Kidney (tissue), 14 donors: ENCODE results near the gene ZNF546. TPM values are rescaled to one million over a fixed set of nuclear protein-coding genes. Genes with fewer than 3 reads are reported as not detected.

Experiments used
- DNase-seq, 5 donors: peaks; one replicate each; pipeline ENCODE4 v3.0.0-alpha.2; 2013 to 2020
- FAIRE-seq: peaks from 2 replicates; lab custom pipeline; 2012; peaks lifted over from hg19 to GRCh38; lab: Jason Lieb, UNC
- H3K27ac ChIP-seq, 2 donors: one replicate each; pipeline ENCODE4 v1.7.0; 2013; ENCODE audit warnings: low read depth in 2 of 2, low read length in 2 of 2, inconsistent platforms in 1 of 2
- H3K27me3 ChIP-seq: one replicate; pipeline ENCODE4 v1.7.1; 2013; ENCODE audit warnings: low read length, inconsistent platforms; ENCODE audit not compliant: control insufficient read depth, insufficient read depth
- H3K36me3 ChIP-seq, 3 donors: one replicate each; pipeline versions ENCODE4 v1.7.0 to v1.7.1; 2013; ENCODE audit warnings: low read length in 3 of 3, control low read depth in 1 of 3, inconsistent platforms in 1 of 3; ENCODE audit not compliant: insufficient read depth in 3 of 3, control insufficient read depth in 2 of 3
- H3K4me1 ChIP-seq, 3 donors: one replicate each; pipeline versions ENCODE4 v1.7.0 to v1.7.1; 2013; ENCODE audit warnings: low read length in 3 of 3, inconsistent platforms in 1 of 3, low read depth in 1 of 3; ENCODE audit not compliant: control insufficient read depth in 2 of 3, insufficient read depth in 2 of 3
- H3K4me3 ChIP-seq, 3 donors: one replicate each; pipeline versions ENCODE4 v1.7.0 to v1.8.1; 2013; ENCODE audit warnings: low read length in 3 of 3, control low read depth in 1 of 3, inconsistent platforms in 1 of 3
- H3K9ac ChIP-seq, 3 donors: one replicate each; pipeline versions ENCODE4 v1.7.0 to v1.7.1; 2013; ENCODE audit warnings: low read length in 3 of 3, control low read depth in 1 of 3, inconsistent platforms in 1 of 3
- H3K9me3 ChIP-seq, 3 donors: one replicate each; pipeline versions ENCODE4 v1.7.0 to v1.7.1; 2013; ENCODE audit warnings: low read length in 3 of 3, control low read depth in 1 of 3, inconsistent platforms in 1 of 3; ENCODE audit not compliant: control insufficient read depth in 2 of 3, insufficient read depth in 1 of 3
- CTCF ChIP-seq: IDR thresholded peaks from 3 replicates; pipeline ENCODE4 v1.5.1; 2012; ENCODE audit warnings: mild to moderate bottlenecking, moderate library complexity, borderline replicate concordance; ENCODE audit not compliant: insufficient read depth; ENCODE audit errors: extremely low read depth
- intact Hi-C: fragments of 100-400 bp; cut with DNase I; formaldehyde crosslinking; loops from one replicate; pipeline ENCODE4 v1.11.1; 2022
- polyA plus RNA-seq: library from polyadenylated mRNA; stranded (reverse); fragments of 350-450 nt; fragmentation: Illumina TruSeq; extraction: RNeasy Lipid Tissue Mini Kit (QIAGEN cat#74804); gene quantifications from one replicate; pipeline ENCODE4 v1.2.3, GENCODE V29; 2014; ENCODE audit warnings: low read depth, low replicate concordance; ENCODE audit not compliant: insufficient read depth
- total RNA-seq: library from RNA; stranded (reverse); fragmentation: NEBNext Ultra II Directional; extraction: Animal tissue kit (Norgen Biotek cat#: 25700); gene quantifications from one replicate; pipeline ENCODE4 v1.2.1, GENCODE V29; 2021
- donor health status: control.
- donor health status: control.
- donor health status: control.
- donor health status: control.
- donor health status: control.
- donor health status: DM: yes; HTN: yes; CAD: no.
- donor health status: Normal renal cell carcinoma (clear cell type).

Gene ZNF546
- total and polyA plus RNA-seq, 2 donors from 2014 or later: 3.4 to 7.3 TPM

- H3K36me3 ChIP-seq: peaks cover 3 to 25% (median 21%) of the 10 kb centered on the region in 3 donors
- DNase-seq (peak; percentile 99), FAIRE-seq (peak; percentile 98)
- intact Hi-C loops: no loop called here
- H3K9me3 ChIP-seq: no peaks in the 10 kb centered on the region
- H3K4me3 ChIP-seq: peak within 1 kb of the TSS; percentile 70 to 96 (median 88)
- peaks cover 0 to 11% (median 11%) of the 10 kb centered on the region in 3 donors for H3K4me1 ChIP-seq
- H3K27ac ChIP-seq: peak within 1 kb of the TSS; percentile 90 to 92
- no peaks in the 10 kb centered on the region for H3K27me3 ChIP-seq
- peak within 1 kb of the TSS; percentile 49 to 97 (median 96) for H3K9ac ChIP-seq
- TF ChIP-seq CTCF: peak; percentile 76
Measured at GRCh38 chr19:39970675-39971379, 26.0 kb upstream of the ZNF546 start, which contains the start of gene PSMC4. TSS of gene PSMC4 (plus strand) at chr19:39971165. CDS start at chr19:39971203, 38 bp downstream.

GRCh38 chr19:39971380-39972035 lies 25.4 kb upstream of the ZNF546 start:
- intact Hi-C loops: no loop called here
- FAIRE-seq (no peak), DNase-seq (no peak)

GRCh38 chr19:39974377-39975155 lies 22.3 kb upstream of the ZNF546 start:
- no peak overlapping the region for H3K27ac ChIP-seq
- no peak overlapping the region for H3K9ac ChIP-seq
- no peak for FAIRE-seq
- peaks cover 7 to 31% (median 29%) of the 10 kb centered on the region in 3 donors for H3K36me3 ChIP-seq
- no peaks in the 10 kb centered on the region for H3K27me3 ChIP-seq
- intact Hi-C loops: no loop called here
- no peaks in the 10 kb centered on the region for H3K9me3 ChIP-seq
- no peak for TF ChIP-seq CTCF
- no peak for DNase-seq
- no peak overlapping the region for H3K4me3 ChIP-seq
- peaks cover 0 to 11% (median 11%) of the 10 kb centered on the region in 3 donors for H3K4me1 ChIP-seq

More at GRCh38 chr19:39971380-39972035, 25.4 kb upstream of the ZNF546 start:
- peak overlapping the region; percentile 72 to 78 for H3K27ac ChIP-seq
- TF ChIP-seq CTCF: no peak
- H3K9me3 ChIP-seq: no peaks in the 10 kb centered on the region
- peak overlapping the region; percentile 70 to 96 (median 88) for H3K4me3 ChIP-seq
- peaks cover 0 to 11% (median 11%) of the 10 kb centered on the region in 3 donors for H3K4me1 ChIP-seq
- no peaks in the 10 kb centered on the region for H3K27me3 ChIP-seq
- H3K36me3 ChIP-seq: peaks cover 3 to 25% (median 21%) of the 10 kb centered on the region in 3 donors
- peak overlapping the region; percentile 49 to 97 (median 96) for H3K9ac ChIP-seq
